Mammary epithelial cell (primary cell): ENCODE data around the gene SLC24A2.
A peak's percentile ranks its signal among the peaks of the same experiment; 100 is the strongest.

Experiments used
- EZH2 ChIP-seq: IDR thresholded peaks from 2 replicates; pipeline ENCODE4 v1.6.1; 2012; ENCODE audit warnings: low read length, inconsistent platforms, borderline replicate concordance
- TF ChIP-seq, protein P1 (sequence below), 2 donors: IDR thresholded peaks in 1 of 2; conservative IDR thresholded peaks in 1 of 2; 2 replicates each; pipeline ENCODE4 v1.5.1; 2011 to 2012; ENCODE audit warnings: inconsistent platforms in 2 of 2, low read length in 2 of 2, mild to moderate bottlenecking in 2 of 2, control low read depth in 1 of 2, low read depth in 1 of 2; ENCODE audit not compliant: insufficient read depth in 1 of 2; ENCODE audit errors: extremely low read depth in 1 of 2

DNA sequence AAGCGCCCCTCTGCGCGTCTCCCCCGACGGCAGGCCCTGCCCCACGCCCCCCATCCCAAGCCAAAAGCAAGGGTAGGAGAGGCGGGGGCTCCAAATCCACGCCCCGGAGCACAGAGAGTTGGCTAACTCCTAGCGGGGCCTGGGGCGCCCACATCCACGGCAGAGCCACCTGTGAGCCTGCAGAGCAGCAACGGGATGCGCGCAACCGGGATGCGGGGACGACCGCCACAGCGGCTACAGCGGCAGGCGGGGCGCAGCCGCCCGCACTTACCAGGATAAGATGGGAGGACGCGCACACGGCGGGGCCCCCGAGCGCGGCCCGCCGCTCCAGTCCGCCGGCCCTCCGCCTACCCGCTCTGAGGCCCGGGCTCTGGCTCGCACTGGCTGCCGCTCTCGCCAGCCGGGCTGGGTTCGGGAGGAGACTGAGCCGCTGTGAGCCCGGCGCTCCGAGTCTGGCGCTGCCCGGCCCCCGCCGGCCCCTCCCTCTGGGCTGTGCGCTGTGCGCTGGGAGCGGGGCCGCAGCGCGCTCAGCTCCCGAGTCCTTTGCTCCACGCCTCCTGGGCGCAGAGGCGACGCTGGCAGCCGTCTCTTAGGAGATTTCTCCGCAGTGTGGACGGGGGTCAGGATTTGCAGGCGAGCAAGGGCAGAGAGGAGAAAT lies at the start of gene SLC24A2:
- TF ChIP-seq, protein P1, sequence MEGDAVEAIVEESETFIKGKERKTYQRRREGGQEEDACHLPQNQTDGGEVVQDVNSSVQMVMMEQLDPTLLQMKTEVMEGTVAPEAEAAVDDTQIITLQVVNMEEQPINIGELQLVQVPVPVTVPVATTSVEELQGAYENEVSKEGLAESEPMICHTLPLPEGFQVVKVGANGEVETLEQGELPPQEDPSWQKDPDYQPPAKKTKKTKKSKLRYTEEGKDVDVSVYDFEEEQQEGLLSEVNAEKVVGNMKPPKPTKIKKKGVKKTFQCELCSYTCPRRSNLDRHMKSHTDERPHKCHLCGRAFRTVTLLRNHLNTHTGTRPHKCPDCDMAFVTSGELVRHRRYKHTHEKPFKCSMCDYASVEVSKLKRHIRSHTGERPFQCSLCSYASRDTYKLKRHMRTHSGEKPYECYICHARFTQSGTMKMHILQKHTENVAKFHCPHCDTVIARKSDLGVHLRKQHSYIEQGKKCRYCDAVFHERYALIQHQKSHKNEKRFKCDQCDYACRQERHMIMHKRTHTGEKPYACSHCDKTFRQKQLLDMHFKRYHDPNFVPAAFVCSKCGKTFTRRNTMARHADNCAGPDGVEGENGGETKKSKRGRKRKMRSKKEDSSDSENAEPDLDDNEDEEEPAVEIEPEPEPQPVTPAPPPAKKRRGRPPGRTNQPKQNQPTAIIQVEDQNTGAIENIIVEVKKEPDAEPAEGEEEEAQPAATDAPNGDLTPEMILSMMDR (conservative IDR thresholded peaks at IDR 0.05 in 1 of 2, IDR thresholded peaks at IDR 0.05 in 1 of 2; ENCODE audit: extremely low read depth in 1 of 2, insufficient read depth in 1 of 2, low read depth in 1 of 2, low read length in 2 of 2) = no peak
- TF ChIP-seq EZH2 = peak; percentile 78
